NCI-H2196 treated with DMSO at 0.1 percent for 48 hours (cell line): ENCODE results near the gene ZNF587.
"Not testable (repeated sequence)": the region's sequence is repeated elsewhere in the genome, so short reads cannot be mapped to it uniquely, and the experiment has no call there.

Experiments used
- DNase-seq: peaks from one replicate; lab custom pipeline; 2025; ENCODE audit not compliant: unreplicated experiment; lab: John Stamatoyannopoulos, UW

ZNF587 gene

DNA sequence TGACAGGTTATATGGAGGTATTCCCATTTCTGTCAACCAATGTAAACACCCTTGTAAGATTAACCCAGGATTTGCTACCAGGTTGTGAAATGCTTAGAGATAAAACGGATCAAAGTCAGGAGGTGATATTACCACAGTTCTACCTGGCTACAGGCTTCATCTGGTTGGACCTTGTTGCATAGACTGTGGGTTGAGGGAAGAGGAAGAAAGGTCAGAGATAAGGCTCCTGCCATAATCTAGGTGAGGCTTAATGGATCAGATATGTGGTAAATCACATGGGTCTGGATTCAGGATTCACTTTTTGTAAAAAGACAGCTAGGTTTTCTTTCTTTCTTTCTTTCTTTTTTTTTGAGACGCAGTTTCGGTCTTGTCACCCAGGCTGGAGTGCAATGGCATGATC is 28.2 kb upstream of the ZNF587 start:
- DNase-seq = not testable (repeated sequence)

DNA sequence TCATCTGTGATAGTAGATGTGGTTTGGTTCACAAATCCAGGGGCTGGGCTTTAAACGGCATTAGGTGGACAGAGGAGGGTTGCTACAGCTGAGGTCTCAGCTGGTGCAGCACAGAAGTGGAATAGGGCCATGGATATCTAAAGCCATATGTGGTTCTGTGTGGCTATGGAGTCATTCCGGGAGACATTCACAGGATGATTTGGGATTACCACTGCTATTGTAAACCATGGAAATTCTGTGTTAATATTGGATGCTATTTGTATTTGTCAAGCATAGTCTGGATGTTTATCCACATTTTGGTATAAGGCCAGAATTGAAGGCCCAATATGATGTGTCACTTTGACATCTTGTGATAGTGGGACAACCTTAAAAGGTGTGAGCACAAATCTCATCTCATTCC is 26.5 kb upstream of the ZNF587 start:
- DNase-seq = not testable (repeated sequence)

DNA sequence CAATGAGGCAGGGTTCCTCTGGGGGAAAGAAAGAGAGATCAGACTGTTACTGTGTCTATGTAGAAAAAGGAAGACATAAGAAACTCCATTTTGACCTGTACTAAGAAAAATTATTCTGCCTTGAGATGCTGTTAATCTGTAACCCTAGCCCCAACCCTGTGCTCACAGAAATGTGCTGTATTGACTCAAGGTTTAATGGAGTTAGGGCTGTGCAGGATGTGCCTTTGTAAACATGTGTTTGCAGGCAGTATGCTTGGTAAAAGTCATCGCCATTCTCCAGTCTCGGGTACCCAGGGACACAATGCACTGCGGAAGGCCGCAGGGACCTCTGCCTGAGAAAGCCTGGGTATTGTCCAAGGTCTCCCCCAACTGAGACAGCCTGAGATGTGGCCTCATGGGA is 26.1 kb upstream of the ZNF587 start:
- DNase-seq = not testable (repeated sequence)

DNA sequence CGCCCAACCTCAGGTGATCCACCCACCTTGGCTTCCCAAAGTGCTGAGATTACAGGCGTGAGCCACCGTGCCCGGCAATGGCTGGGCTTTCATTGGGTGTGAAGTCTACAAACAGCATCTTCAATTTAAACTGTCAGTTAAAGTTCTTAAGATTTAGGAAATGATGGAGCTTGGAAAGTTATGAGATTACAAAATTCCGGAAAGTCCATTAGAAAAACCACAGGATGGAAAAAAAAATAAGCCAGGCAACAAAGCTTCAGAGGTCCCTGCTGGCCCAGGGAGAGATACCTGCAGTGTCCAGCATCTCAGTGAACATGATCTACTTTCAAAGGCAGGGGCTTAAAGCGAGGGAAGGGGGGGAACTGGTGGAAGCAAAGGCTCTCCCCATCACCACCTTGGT is 24.1 kb upstream of the ZNF587 start:
- DNase-seq = no peak

DNA sequence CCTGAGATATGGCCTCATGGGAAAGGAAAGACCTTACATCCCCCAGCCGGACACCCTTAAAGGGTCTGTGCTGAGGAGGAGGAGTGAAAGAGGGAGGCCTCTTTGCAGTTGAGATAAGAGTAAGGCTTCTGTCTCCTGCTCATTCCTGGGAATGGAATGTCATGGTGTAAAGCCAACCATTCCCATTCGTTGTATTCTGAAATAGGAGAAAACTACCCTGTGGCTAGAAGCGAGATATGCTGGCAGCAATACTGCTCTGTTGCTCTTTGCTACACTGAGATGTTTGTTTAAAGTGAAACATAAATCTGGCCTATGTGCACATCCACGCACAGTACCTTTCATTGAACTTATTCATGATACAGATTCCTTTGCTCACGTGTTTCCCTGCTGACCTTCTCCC is 20.3 kb upstream of the ZNF587 start:
- no peak for DNase-seq

DNA sequence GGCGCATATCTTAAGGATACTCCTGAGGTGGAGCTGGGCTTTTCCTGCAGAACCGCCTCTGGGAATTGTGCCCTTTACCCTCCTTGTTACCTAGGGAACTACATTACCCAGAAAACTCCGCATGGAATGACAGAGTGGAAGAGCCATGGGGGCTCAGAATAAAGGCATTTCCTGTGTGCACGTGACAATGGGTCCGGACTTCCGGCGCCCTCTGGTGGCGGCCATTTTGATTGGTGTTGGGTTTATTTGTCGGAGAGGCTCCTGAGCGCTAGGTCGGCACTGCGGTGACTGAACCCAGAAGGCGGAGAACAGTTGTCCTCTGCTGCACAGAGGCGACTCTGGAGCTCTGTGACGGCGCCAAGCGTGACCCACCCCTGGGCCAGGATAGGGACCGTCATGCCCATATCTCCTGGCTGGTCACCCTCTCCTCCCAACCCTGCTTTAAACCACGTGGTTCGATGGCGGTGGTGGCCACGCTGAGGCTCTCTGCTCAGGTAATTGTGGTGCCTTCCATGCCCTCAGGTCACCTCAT is 19.5 kb upstream of the ZNF587 start, which contains the start of gene ZNF587B:
ZNF587B (plus strand) TSS at position 229 of the 532 bp plus-strand sequence; CDS start at position 459, 230 bp downstream.
- no peak for DNase-seq

DNA sequence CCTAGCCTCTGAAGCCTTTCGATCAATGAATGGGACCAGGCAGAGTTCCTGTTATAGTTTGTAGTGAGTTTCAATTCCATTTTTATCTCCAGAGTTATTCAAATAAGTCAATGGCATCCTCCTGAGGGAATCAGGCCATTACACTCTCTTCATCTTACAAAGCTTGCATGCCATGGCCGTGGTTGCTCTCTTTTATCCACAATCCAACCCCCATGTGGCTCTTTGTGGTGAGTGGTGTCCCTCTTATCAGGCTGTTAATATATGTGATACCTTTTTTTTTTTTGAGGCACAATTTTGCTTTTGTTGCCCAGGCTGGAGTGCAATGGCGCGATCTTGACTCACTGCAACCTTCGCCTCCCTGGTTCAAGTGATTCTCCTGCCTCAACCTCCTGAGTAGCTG is 12.7 kb upstream of the ZNF587 start:
- DNase-seq = not testable (repeated sequence)

DNA sequence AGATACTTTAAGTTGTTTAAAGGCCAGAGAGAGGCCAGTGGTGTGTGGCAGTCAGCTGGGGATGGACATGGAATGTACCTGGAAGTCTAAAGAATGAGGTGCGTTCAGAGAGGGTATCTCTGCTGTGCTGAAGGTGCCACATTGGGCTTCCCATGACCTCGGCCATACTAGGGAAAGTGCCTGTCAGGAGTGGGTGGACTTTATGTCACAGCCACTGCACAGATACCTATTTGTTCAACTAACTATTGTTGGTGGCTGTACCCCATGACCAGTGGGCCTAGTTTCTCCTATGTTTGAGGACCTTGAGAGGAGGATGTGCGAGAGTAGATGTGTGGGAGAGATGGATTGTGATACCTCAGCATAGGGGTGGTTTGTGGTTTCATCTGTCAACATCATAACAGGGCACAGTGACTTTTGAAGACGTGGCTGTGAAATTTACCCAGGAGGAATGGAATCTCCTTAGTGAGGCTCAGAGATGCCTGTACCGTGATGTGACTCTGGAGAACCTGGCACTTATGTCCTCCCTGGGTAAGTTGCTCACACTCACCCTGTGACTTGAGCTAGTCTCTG is 11.0 kb upstream of the ZNF587 start:
- DNase-seq = not testable (repeated sequence)

DNA sequence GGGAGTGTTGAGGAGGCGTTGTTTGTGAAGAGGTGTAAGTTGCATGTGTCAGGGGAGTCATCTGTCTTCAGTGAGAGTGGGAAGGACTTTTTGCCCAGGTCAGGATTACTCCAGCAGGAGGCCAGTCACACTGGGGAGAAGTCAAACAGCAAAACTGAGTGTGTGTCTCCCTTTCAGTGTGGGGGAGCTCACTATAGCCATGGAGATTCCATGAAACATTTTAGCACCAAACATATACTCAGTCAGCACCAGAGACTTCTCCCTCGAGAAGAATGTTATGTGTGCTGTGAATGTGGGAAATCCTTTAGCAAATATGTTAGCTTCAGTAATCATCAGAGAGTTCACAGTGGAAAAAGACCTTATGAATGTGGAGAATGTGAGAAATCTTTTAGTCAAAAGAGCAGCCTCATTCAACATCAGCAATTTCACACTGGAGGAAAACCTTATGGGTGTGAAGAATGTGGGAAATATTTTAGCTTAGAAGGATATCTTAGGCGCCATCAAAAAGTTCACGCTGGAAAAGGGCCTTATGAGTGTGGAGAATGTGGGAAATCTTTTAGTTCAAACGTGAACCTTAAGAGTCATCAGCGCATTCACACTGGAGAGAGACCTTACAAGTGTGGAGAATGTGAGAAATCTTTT is 8.4 kb upstream of the ZNF587 start:
- DNase-seq = no peak

DNA sequence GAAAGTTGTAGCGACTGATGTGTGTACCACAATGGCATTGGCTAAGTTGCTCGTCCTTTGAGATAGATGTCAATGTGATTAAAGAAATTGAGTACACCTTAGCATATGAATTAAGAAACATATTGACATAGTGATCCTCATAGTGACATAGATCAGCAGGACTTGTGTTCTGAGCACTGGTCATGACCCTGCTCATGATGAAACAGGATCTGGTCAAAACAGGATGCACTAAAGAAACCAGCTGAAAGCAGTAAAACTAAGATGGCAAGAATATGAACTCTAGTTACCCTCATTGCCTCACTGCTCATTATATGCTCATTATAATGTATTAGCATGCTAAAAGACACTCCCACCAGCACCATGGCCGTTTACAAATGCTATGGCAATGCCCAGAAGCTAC is 2.5 kb upstream of the ZNF587 start:
- not testable (repeated sequence) for DNase-seq

DNA sequence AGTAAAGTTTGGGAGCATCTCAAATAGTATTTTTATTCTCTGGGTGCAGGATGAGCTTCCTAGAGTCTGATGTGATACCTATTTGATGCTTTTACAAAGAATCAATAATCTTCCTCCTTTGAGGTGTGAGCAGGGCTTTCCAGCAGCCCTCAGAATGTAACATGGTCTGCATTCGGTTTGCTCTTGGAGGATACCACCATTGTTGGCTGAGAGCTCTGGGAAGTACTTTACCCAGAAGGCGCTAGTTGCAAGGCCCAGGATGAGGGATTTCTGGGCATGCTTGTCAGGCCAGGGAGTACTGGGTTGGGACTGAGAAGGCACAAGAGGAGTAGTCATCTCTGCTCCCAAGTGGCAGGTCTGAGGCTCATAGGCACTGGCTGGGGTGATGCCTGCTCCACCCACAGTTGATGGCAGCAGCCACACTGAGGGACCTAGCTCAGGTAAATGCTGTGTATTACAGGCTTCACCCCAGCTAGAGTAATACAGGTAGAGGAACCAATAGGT is 445 bp upstream of the ZNF587 start:
- DNase-seq = not testable (repeated sequence)

DNA sequence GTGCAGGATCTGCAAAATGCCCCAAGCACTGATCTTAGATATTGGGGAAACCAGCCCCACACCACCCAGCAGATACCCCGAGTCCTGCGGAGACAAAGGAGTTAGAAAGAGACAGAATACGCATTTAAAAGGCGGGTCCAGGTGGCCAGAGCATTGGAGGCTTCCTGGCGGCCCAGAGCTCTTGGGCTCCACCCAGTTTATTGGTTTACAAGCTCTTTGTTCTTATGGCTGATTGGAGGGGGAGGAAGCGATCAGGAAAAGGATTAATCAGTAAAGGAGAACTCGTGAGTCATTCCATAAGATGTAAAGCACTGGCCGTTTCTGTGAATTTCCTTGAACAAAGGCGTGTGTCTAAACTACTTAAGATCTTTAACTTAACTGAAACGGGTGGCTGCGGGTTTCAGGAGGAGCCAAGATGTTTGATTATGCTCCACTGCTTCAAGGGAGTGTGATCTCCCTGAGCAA is 926 bp downstream of the ZNF587 start:
- DNase-seq = no peak

DNA sequence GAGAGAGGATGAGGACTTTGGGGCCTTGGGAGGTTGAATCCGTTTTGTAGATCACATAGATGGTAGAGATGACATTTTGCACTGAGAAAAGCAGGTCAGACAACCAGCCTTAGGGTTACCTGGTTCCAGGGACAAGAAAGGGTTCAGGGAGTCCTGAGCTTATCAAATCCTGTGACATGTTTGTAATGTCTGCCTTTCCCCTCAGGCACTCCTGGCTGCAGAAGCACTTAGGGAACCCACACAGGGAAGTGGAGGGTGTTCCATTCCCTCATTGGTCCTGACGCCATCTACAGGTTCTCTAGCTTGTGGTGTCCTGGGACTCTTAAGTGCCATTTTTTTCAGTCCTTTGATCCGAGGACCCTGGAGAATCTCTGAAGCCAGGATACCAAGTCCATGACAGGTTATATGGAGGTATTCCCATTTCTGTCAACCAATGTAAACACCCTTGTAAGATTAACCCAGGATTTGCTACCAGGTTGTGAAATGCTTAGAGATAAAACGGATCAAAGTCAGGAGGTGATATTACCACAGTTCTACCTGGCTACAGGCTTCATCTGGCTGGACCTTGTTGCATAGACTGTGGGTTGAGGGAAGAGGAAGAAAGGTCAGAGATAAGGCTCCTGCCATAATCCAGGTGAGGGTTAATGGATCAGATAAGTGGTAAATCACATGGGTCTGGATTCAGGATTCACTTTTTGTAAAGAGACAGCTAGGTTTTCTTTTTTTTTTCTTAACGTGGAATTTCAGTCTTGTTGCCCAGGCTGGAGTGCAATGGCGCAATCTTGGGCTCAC is 2.3 kb downstream of the ZNF587 start:
- DNase-seq = not testable (repeated sequence)

DNA sequence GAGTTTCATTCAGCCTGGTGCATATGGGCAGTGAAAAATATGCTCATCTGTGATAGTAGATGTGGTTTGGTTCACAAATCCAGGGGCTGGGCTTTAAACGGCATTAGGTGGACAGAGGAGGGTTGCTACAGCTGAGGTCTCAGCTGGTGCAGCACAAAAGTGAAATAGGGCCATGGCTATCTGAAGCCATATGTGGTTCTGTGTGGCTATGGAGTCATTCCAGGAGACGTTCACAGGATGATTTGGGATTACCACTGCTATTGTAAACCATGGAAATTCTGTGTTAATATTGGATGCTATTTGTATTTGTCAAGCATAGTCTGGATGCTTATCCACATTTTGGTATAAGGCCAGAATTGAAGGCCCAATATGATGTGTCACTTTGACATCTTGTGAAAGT is 4.5 kb downstream of the ZNF587 start:
- not testable (repeated sequence) for DNase-seq

DNA sequence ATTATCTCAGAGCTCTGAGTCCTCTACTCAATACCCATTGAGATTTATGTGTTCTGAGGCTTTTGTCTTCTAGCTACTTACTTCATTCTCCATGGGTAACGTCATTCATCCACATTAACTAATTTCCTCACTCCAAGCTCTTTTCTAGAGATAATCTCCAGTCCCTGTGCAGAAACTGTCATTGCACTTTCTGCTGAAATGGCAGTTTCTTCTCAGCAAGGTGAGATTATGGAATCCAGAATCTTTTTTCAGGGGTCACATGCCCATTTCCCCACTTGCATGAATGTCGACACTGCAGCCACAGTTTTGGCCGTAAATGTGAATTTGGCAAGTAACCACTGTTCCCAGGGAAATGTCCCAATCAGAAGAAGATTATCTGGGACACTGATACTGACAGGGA is 12.7 kb downstream of the ZNF587 start:
- DNase-seq = not testable (repeated sequence)

DNA sequence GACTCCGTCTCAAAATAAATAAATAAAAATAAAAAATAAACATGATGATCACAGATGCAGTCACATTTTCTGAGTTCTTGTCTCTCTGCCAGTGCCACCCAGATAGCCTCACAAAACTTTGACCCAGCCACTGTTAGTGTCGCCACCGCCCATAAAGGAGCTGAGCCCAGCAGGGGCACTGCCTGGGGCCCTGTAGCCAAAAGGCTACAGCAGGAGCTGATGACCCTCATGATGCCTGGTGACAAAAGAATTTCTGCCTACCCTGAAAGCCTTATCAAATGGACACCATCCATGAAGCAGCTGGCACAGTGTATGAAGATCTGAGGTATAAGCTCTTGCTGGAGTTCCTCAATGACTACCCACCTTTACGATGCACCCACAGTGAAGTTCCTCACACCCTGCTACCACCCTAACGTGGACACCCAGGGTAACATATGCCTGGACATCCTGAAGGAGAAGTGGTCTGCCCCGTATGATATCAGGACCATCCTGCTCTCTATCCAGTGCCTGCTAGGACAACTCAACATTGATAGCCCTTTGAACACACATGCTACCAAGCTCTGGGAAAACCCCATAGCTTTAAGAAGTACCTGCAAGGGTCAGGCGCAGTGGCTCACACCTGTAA is 18.3 kb downstream of the ZNF587 start:
- no peak for DNase-seq

DNA sequence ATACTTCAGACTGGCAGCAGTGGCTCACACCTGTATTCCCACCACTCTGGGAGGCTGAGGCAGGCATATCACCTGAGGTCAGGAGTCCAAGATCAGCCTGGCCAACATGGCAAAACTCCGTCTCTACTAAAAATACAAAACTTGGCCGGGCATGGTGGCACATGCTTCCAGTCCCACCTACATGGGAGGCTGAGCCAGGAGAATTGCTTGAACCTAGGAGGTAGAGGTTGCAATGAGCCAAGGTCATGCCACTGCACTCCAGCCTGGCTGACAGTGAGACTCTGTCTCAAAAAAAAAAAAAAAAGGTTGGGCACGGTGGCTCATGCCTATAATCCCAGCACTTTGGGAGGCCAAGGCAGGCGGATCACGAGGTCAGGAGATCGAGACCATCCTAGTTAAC is 20.0 kb downstream of the ZNF587 start:
- DNase-seq = not testable (repeated sequence)

DNA sequence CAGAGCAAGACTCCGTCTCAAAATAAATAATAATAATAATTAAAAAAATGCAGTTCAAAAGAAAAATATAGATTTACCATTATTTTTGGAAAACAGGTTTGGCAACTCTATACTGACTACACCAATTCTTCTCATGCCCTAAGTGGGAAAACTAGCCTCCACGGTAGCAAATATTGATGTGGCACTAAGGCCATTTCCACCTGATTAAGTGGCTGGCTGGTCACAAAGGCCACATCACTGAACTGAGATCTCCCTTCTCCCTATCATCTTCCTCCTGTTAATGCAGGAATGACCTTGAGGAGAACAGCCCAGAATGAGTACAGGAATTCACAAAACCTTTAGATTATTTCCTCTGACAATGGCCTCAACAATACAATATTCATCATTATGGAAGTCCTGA is 20.6 kb downstream of the ZNF587 start:
- DNase-seq = no peak

DNA sequence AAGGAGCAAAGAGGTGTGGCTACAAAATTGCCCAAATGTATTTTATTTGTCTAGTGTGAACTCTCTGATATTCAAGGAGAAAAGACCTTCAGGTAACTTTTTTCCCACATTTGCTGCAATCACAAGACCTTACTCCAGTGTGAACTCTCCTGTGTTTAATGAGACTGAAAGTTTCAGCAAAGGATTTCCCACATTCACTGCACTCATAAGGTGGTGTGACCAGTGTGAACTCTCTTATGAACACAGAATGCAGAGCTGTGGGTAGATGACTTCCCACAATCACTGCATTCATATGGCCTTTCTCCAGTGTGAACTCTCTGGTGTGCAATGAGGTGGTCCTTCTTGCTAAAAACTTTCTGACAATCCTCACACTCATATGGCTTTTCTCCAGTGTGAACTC is 22.8 kb downstream of the ZNF587 start:
- DNase-seq = no peak

DNA sequence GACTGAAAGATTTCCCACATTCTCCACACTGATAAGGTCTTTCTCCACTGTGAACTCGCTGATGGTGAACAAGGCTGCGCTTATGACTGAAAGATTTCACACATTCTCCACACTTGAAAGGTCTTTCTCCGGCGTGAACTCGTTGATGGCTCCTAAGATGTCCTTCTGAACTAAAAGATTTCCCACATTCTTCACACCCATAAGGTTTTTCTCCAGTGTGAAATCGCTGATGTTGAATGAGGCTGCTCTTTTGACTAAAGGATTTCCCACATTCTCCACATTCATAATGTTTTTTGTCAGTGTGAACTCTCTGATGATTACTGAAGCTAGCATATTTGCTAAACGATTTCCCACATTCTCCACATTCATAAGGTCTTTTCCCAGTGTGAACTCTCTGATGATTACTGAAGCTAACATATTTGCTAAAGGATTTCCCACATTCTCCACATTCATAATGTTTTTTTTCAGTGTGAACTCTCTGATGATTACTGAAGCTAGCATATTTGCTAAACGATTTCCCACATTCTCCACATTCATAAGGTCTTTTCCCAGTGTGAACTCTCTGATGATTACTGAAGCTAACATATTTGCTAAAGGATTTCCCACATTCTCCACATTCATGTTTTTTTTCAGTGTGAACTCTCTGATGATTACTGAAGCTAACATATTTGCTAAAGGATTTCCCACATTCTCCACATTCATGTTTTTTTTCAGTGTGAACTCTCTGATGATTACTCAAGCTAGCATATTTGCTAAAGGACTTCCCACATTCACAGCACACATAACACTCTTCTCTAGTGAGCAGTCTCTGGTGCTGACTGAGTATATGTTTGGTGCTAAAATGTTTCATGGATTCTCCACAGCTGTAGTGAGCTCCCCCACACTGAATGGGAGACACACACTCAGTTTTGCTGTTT is 24.5 kb downstream of the ZNF587 start:
- not testable (repeated sequence) for DNase-seq
